Hypothalamus (tissue), 51 donors: ENCODE data around the gene PARD6G.
A peak's percentile ranks its signal among the peaks of the same experiment; 100 is the strongest.

Source experiments
- DNase-seq, 51 donors: peaks; one replicate each; lab custom pipeline; 2025; lab: John Stamatoyannopoulos, UW

The PARD6G gene

DNA sequence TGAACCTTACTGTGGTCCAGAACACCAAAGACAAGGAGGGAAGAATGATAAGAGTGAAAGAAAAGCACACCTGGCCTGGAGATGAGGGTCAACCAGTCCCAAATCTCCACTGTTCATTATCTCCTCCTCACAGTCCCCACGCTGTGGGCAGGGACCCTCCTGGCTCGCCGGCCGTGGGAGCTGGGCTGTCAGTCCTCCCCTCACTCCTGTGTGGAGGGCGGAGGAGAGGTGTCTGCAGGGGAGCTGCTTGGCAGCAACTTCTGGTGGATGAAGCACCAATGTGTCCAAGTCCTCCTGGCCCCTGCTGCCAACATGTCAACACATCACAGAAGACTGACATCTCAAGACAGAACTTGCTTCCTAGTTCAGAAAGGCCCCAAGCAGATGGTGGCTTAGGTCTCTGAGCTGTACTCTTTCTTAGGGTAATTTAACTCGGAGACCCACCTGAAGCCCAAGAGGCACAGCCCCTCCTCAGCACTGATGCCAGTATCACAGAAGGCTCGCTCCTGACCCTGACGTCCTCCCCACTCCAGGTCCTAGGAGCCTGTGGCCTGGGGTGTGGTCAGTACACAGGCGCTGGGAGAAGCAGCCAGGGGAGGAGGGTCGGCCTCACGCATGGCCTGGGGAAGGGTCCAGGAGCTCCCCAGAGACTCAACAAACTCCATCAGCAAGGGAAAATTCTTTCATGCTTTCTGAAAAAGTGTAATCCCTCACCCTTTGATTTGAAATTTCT is 54.5 kb downstream of the PARD6G start:
- DNase-seq = no peak

DNA sequence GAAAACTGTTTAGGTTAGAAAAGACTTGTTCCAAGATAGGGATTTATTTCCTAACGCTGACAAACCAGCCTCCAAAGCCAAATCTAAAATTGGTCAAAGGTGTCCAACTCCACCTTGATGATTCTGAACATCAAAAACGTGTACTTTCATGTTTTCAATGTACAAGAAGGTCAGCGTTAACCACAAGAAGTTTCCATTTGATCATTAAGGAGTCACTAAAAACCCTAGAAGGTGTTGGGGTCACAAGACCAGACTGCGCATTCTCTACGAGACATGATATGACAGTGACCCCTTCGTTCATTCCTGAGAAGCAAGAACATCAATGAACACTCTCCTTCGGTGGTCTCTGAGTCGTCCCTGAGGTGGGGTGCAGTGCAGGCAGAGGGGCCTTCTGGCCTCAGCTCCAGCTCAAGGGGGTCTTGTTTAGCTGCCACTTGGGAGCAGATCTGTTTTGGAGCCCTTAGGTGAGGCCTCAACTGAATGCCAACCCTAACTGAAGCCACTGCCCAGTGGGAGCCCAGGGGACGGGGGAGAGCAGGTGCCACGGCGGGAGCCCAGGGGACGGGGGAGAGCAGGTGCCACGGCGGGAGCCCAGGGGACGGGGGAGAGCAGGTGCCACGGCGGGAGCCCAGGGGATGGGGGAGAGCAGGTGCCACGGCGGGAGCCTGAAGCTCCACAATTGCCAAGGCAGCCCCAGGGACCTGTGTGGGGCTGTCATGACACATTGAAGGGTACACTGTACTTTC is 55.2 kb downstream of the PARD6G start:
- no peak for DNase-seq

DNA sequence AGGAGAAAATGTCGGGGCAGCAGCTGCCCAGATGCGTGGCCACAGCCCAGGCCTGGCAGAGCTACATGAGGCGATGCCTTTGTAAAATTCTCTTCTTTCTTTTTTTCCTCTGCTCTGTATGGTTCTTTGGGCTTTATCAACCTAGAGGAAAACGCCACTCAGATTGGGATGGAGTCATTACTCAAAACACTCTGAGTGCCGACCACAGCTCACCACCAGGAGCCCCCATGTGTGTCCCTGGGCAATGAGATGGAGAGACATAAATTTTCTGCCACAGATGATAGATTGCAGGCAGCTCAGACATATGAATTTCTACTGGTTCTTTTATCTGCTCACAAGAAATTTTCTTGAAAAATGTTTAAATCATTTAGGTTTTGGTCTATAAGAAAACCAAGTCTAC is 56.0 kb downstream of the PARD6G start:
- no peak for DNase-seq

GRCh38 chr18:80190311-80190710 is 57.0 kb downstream of the PARD6G start:
- no peak for DNase-seq

DNA sequence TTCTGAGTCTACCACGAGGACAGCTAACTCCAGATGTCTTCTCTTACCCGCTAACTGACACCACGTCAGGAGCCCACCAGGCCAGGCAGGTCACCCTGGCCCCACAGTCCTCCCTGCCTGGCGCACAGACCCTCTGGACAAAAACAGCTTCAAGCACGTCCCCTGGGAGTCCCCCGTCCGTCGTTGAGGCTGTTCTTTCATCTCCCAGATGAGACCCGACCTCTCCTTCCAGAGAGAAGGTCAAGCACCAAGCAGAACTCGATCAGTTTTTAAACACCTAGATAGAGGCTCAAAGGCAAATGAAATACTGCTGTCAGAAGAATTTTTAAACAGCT is 57.8 kb downstream of the PARD6G start:
- no peak for DNase-seq

- DNase-seq = no peak
These were observed 58.4 kb downstream of the PARD6G start for GRCh38 chr18:80188643-80189530.

DNA sequence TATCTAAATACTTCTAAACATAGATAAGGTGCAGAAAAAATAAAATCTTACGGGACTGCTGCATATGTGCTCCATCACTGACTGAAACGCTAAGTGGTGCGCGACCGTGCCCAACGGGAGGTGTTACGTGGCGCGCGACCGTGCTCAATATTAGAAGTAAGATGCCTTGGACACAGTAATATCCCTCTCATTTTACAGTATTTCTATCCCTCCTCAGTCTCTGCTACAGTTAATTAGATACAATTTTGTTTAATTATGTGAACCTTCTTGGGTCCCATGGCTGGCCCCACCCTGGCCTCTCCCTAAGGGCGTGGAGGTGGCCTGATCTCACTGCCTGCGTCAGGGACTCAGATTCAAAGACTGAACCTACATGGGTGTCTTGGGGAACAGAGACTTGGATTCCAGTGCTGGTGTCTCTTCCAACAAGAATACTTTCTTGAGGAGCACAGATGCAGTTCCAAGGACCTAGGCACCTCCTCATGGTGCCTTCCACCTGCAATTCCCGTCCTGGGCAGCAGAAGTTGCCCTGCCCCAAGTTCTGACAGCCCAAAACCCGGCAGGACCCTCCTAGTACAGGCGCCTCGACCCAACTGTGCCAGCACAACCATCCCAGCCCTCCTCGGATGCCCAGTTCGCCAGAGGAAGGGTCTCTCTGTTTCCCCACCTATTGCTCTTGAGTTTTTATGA is 59.2 kb downstream of the PARD6G start:
- no peak for DNase-seq

GRCh38 chr18:80185545-80185944 is 61.8 kb downstream of the PARD6G start:
- DNase-seq = no peak

- no peak for DNase-seq
These were observed 63.0 kb downstream of the PARD6G start for GRCh38 chr18:80184243-80184772.

- DNase-seq = no peak
These were observed 63.9 kb downstream of the PARD6G start for GRCh38 chr18:80183273-80184050.

GRCh38 chr18:80182855-80183254 is 64.5 kb downstream of the PARD6G start:
- DNase-seq = no peak

- DNase-seq = no peak
These were observed 65.5 kb downstream of the PARD6G start for GRCh38 chr18:80181642-80182461.

- no peak for DNase-seq
These were observed 66.3 kb downstream of the PARD6G start for GRCh38 chr18:80180778-80181564.

DNA sequence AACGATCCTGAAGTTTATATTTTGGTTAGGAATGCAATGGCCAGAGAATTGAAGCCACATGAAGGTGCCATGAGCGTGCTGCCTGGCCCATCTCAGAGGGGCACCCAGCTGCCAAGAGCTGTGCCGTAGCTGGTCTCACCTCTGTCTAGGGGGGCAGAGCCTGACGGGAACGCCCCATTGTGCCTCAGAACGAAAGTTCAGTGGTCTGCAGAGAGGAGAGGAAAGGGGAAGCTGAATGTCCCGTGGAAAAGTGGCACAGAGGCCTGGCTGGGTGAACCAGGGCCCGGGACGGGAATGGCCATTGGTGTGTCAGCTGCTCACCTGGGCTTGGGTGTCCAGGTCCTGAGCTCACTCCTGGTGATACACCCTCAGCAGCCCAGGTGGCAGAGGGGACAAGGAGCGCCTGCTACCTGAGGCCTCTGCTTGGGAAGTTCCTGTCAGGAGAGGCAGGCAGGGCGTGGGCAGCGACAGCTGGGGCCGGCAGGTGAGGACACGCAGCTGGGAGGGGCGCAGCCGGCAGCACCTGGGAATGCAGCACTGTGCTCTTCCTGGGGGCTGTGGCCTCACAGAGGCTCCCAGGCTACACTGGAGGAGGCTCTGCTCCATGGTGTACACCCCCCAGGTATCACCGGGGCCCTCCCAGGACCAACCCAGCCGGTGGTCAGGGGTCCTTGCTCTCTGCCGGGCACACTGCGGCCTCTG is 67.3 kb downstream of the PARD6G start:
- peak in 2 of 51 donors; percentile 6 to 11 for DNase-seq

- no peak for DNase-seq
These were observed 68.1 kb downstream of the PARD6G start for GRCh38 chr18:80178935-80179818.

- DNase-seq = no peak
These were observed 70.2 kb downstream of the PARD6G start for GRCh38 chr18:80177128-80177527.
